ENCODE results near the gene DLG2. TPM values are rescaled to one million over a fixed set of nuclear protein-coding genes. Genes with fewer than 3 reads are reported as not detected.

The DLG2 gene
- total RNA-seq, 1 experiment from 2014 or later, result 17.5 TPM

DNA sequence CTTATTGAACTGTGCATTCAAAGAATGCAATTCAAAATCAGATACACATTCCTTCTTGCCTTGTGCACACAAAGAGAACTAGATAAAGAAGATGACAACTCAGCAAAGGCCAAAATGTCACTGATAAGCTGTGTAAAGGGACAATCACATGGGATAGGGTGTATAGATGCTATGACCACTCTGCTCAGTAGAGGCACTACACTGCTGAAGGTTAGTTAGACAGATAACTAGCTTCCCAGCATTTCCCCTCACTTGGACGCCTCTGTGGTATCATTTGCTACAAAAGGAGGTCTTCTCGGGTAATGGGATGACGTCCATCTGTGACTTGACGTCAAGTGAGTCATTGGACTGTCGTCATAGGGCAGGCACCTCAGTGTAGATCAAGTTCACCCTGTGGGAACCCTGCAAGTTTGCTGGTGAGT lies 1916.0 kb downstream of the DLG2 start (continued):
- TF ChIP-seq, protein P1, sequence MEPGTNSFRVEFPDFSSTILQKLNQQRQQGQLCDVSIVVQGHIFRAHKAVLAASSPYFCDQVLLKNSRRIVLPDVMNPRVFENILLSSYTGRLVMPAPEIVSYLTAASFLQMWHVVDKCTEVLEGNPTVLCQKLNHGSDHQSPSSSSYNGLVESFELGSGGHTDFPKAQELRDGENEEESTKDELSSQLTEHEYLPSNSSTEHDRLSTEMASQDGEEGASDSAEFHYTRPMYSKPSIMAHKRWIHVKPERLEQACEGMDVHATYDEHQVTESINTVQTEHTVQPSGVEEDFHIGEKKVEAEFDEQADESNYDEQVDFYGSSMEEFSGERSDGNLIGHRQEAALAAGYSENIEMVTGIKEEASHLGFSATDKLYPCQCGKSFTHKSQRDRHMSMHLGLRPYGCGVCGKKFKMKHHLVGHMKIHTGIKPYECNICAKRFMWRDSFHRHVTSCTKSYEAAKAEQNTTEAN (CRISPR knock-in tag; IDR thresholded peaks at IDR 0.05), result no peak

DNA sequence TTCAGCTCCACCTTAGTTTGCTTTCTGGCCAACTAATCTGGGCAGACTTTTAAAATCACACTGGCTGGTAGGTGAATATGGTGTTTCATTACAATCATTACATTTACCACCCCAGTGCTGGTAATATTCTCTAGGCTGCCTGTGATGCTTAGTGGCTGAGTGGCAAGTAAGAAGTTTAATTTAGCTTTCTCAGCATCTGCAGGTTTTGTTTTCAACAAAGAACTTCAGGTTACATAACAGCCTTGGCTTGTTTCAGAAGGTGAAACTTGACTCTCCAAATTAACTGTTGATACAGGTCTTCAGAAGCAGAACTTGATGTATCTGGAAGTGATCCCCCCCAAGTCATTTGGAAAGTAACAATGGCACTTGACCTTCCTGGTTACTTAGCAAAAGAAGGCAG lies 1917.7 kb downstream of the DLG2 start:
- DNase-seq (ENCODE audit: low spot score) (no peak), ATAC-seq (no peak)
- Mint-ChIP-seq H3K27ac (peak overlapping the region; percentile 29; the same call in 1 of the 2 replicates), H3K4me3 (no peak overlapping the region), H3K36me3 (no peaks in the 10 kb centered on the region), H3K9me3 (no peaks in the 10 kb centered on the region), H3K4me1 (0 out of 2 replicates have a peak, but pooled peaks cover 4% of the 10 kb centered on the region), H3K27me3 (ENCODE audit: low read depth) (no peaks in the 10 kb centered on the region)
- ChIA-PET CTCF (no interaction called here), POLR2A (no interaction called here)
- TF ChIP-seq, protein P2, sequence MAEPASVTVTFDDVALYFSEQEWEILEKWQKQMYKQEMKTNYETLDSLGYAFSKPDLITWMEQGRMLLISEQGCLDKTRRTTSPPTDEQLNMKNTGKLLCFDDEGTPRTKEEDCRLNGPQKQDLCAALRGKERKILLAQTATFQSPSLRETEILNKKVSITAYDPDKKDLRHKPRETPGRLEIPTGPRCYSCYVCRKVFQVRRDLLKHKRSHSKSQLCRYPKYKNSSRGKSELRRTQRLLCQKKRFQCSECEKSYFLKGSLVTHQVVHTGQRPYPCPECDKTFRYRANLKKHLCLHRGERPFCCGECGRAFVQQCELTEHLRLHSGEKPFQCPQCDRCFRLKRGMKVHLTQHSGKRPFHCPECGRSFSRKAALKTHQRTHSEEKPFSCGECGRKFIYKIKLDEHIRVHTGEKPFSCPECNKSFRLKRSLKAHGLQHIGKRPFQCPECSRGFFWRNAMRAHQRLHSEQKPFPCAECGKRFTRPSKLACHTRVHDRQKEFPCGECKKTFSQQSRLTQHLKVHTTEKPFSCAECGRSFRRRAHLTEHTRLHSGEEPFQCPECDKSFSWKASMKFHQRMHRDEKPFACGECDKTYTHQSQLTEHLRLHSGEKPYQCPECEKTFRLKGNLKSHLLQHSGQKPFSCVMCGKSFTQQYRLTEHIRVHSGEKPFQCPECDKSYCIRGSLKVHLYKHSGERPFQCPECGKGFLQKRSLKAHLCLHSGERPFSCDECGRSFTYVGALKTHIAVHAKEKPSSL (CRISPR knock-in tag; conservative IDR thresholded peaks at IDR 0.05), result no peak
- TF ChIP-seq ZNF416 (CRISPR knock-in tag; IDR thresholded peaks at IDR 0.05) (no peak), ELF4 (CRISPR knock-in tag; IDR thresholded peaks at IDR 0.05; ENCODE audit: low read depth) (no peak), ZNF138 (CRISPR knock-in tag; conservative IDR thresholded peaks at IDR 0.05) (no peak), ZNF232 (CRISPR knock-in tag; IDR thresholded peaks at IDR 0.05) (no peak), GTF2I (CRISPR knock-in tag; conservative IDR thresholded peaks at IDR 0.05) (no peak), GABPB1 (CRISPR knock-in tag; IDR thresholded peaks at IDR 0.05) (no peak), JAZF1 (CRISPR knock-in tag; IDR thresholded peaks at IDR 0.05) (no peak), ZNF263 (CRISPR knock-in tag; IDR thresholded peaks at IDR 0.05; ENCODE audit: low read depth) (no peak), JUN (CRISPR knock-in tag; IDR thresholded peaks at IDR 0.05) (no peak), ATF1 (CRISPR knock-in tag; IDR thresholded peaks at IDR 0.05) (no peak), ZNF317 (CRISPR knock-in tag; IDR thresholded peaks at IDR 0.05; ENCODE audit: borderline replicate concordance, low read depth) (no peak)
- TF ChIP-seq, protein P3, sequence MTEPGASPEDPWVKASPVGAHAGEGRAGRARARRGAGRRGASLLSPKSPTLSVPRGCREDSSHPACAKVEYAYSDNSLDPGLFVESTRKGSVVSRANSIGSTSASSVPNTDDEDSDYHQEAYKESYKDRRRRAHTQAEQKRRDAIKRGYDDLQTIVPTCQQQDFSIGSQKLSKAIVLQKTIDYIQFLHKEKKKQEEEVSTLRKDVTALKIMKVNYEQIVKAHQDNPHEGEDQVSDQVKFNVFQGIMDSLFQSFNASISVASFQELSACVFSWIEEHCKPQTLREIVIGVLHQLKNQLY (CRISPR knock-in tag; IDR thresholded peaks at IDR 0.05), result no peak
- TF ChIP-seq, protein P4, sequence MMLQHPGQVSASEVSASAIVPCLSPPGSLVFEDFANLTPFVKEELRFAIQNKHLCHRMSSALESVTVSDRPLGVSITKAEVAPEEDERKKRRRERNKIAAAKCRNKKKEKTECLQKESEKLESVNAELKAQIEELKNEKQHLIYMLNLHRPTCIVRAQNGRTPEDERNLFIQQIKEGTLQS (CRISPR knock-in tag; conservative IDR thresholded peaks at IDR 0.05), result no peak
- TF ChIP-seq, protein P5, sequence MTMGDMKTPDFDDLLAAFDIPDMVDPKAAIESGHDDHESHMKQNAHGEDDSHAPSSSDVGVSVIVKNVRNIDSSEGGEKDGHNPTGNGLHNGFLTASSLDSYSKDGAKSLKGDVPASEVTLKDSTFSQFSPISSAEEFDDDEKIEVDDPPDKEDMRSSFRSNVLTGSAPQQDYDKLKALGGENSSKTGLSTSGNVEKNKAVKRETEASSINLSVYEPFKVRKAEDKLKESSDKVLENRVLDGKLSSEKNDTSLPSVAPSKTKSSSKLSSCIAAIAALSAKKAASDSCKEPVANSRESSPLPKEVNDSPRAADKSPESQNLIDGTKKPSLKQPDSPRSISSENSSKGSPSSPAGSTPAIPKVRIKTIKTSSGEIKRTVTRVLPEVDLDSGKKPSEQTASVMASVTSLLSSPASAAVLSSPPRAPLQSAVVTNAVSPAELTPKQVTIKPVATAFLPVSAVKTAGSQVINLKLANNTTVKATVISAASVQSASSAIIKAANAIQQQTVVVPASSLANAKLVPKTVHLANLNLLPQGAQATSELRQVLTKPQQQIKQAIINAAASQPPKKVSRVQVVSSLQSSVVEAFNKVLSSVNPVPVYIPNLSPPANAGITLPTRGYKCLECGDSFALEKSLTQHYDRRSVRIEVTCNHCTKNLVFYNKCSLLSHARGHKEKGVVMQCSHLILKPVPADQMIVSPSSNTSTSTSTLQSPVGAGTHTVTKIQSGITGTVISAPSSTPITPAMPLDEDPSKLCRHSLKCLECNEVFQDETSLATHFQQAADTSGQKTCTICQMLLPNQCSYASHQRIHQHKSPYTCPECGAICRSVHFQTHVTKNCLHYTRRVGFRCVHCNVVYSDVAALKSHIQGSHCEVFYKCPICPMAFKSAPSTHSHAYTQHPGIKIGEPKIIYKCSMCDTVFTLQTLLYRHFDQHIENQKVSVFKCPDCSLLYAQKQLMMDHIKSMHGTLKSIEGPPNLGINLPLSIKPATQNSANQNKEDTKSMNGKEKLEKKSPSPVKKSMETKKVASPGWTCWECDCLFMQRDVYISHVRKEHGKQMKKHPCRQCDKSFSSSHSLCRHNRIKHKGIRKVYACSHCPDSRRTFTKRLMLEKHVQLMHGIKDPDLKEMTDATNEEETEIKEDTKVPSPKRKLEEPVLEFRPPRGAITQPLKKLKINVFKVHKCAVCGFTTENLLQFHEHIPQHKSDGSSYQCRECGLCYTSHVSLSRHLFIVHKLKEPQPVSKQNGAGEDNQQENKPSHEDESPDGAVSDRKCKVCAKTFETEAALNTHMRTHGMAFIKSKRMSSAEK (CRISPR knock-in tag; IDR thresholded peaks at IDR 0.05; ENCODE audit: borderline replicate concordance), result no peak

All from WTC11 (cell line).